ENCODE measurements around the gene RNF41.

The RNF41 gene

DNA sequence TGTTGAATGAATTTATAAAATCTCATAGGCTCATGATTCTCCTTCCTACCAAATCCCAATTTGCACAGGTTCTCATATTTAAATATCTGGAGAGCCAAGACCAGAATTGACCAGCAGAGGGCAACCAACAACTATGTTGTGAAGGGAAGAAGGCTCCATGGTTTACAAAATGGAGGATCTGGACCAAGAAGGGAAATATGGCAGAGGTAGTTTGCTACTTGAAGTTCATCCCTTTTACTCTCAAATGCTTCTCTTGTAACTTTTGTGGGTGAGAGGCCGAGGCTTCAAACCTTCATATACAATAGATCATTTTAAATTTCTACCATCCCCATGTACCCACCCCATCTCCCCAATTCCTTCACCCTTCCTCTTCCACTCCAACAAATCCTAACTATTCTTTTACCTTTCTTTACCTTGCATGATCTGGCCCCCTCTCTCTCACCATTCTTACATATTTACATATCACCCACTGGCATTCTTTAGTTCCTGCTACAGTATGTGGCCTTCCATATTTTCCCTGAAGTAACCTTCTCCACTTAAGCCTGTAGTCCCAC lies 28.6 kb downstream of the RNF41 start:
- Histone ChIP-seq H3K4me3 (replicated peaks; ENCODE audit: insufficient read depth, low read length) (no peak overlapping the region), H3K27ac (replicated peaks) (no peak overlapping the region), H3K27me3 (ENCODE audit: insufficient read depth, poor library complexity, severe bottlenecking) (no peaks in the 10 kb centered on the region)
- peak in 1 of 2 experiments; percentile 90 for DNase-seq (ENCODE audit: low read depth in 1 of 2, low spot score in 1 of 2)
- TF ChIP-seq SPI1 (IDR thresholded peaks at IDR 0.05; ENCODE audit: borderline replicate concordance, low read depth) = no peak
- no peak for TF ChIP-seq GABPA (IDR thresholded peaks at IDR 0.05; ENCODE audit: low read depth)
- TF ChIP-seq, protein P1, sequence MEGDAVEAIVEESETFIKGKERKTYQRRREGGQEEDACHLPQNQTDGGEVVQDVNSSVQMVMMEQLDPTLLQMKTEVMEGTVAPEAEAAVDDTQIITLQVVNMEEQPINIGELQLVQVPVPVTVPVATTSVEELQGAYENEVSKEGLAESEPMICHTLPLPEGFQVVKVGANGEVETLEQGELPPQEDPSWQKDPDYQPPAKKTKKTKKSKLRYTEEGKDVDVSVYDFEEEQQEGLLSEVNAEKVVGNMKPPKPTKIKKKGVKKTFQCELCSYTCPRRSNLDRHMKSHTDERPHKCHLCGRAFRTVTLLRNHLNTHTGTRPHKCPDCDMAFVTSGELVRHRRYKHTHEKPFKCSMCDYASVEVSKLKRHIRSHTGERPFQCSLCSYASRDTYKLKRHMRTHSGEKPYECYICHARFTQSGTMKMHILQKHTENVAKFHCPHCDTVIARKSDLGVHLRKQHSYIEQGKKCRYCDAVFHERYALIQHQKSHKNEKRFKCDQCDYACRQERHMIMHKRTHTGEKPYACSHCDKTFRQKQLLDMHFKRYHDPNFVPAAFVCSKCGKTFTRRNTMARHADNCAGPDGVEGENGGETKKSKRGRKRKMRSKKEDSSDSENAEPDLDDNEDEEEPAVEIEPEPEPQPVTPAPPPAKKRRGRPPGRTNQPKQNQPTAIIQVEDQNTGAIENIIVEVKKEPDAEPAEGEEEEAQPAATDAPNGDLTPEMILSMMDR (IDR thresholded peaks at IDR 0.05; ENCODE audit: insufficient read depth, low read length) = peak; percentile 75
- TF ChIP-seq, protein P2, sequence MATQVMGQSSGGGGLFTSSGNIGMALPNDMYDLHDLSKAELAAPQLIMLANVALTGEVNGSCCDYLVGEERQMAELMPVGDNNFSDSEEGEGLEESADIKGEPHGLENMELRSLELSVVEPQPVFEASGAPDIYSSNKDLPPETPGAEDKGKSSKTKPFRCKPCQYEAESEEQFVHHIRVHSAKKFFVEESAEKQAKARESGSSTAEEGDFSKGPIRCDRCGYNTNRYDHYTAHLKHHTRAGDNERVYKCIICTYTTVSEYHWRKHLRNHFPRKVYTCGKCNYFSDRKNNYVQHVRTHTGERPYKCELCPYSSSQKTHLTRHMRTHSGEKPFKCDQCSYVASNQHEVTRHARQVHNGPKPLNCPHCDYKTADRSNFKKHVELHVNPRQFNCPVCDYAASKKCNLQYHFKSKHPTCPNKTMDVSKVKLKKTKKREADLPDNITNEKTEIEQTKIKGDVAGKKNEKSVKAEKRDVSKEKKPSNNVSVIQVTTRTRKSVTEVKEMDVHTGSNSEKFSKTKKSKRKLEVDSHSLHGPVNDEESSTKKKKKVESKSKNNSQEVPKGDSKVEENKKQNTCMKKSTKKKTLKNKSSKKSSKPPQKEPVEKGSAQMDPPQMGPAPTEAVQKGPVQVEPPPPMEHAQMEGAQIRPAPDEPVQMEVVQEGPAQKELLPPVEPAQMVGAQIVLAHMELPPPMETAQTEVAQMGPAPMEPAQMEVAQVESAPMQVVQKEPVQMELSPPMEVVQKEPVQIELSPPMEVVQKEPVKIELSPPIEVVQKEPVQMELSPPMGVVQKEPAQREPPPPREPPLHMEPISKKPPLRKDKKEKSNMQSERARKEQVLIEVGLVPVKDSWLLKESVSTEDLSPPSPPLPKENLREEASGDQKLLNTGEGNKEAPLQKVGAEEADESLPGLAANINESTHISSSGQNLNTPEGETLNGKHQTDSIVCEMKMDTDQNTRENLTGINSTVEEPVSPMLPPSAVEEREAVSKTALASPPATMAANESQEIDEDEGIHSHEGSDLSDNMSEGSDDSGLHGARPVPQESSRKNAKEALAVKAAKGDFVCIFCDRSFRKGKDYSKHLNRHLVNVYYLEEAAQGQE (IDR thresholded peaks at IDR 0.05; ENCODE audit: insufficient replicate concordance, low read depth) = no peak
- TF ChIP-seq POLR2AphosphoS5 (IDR thresholded peaks at IDR 0.05; ENCODE audit: low read depth) = no peak

DNA sequence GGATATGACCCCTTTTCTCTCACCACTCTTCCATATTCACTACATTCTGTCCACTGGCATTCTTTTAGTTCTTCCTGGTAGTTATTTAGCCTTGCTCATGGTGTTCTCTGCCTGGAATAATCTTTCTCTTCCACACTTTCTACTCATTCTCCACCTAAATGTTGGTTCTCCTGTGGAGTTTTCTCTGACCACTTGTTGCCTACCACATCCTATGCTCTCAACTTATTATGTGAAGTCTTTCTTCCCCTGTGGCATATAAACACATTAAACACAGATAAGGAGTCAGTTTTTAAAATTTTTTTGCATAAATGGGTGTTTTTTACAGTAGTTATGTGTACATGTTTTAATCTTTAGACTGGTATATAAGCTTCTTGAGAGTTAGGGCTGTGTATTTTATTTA lies 29.1 kb downstream of the RNF41 start:
- Histone ChIP-seq H3K27ac (replicated peaks) (no peak overlapping the region), H3K4me3 (replicated peaks; ENCODE audit: insufficient read depth, low read length) (no peak overlapping the region), H3K27me3 (ENCODE audit: insufficient read depth, poor library complexity, severe bottlenecking) (no peaks in the 10 kb centered on the region)
- no peak for DNase-seq (ENCODE audit: low read depth in 1 of 2, low spot score in 1 of 2)
- TF ChIP-seq, protein P1 (IDR thresholded peaks at IDR 0.05; ENCODE audit: insufficient read depth, low read length) = no peak
- TF ChIP-seq POLR2AphosphoS5 (IDR thresholded peaks at IDR 0.05; ENCODE audit: low read depth) = no peak
- TF ChIP-seq, protein P2 (IDR thresholded peaks at IDR 0.05; ENCODE audit: insufficient replicate concordance, low read depth) = no peak
- no peak for TF ChIP-seq SPI1 (IDR thresholded peaks at IDR 0.05; ENCODE audit: borderline replicate concordance, low read depth)
- TF ChIP-seq GABPA (IDR thresholded peaks at IDR 0.05; ENCODE audit: low read depth) = no peak

DNA sequence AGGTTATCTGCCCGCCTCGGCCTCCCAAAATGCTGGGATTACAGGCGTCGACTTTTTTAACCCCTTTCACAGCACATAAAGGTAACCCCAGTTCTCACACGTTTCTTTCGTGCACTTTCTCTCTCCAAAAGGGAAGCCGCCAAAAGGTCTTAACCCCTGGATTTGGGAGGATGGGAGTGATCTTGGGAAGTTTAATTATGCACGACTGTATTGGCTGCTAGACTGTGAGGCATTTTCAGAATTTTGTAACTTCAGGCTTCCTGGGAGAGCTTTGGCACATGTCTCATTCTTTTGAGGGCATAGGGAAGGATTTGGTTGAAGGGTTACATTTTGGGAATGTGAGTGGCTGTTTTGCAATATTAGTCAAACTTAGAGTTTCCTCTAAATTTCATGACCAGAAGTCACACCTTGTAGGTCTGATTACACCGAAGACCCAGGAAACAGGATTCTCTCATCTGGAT lies 31.0 kb downstream of the RNF41 start:
- H3K27me3 ChIP-seq (ENCODE audit: insufficient read depth, poor library complexity, severe bottlenecking) = no peaks in the 10 kb centered on the region
- peak overlapping the region; percentile 71 for H3K27ac ChIP-seq (replicated peaks)
- H3K4me3 ChIP-seq (replicated peaks; ENCODE audit: insufficient read depth, low read length) = peak overlapping the region; percentile 77
- no peak for DNase-seq (ENCODE audit: low read depth in 1 of 2, low spot score in 1 of 2)
- TF ChIP-seq, protein P1 (IDR thresholded peaks at IDR 0.05; ENCODE audit: insufficient read depth, low read length) = no peak
- TF ChIP-seq POLR2AphosphoS5 (IDR thresholded peaks at IDR 0.05; ENCODE audit: low read depth) (no peak), GABPA (IDR thresholded peaks at IDR 0.05; ENCODE audit: low read depth) (no peak), SPI1 (IDR thresholded peaks at IDR 0.05; ENCODE audit: borderline replicate concordance, low read depth) (no peak)
- TF ChIP-seq, protein P2 (IDR thresholded peaks at IDR 0.05; ENCODE audit: insufficient replicate concordance, low read depth) = no peak
